GM12864 (cell line): ENCODE results near the gene TBC1D22A.

Experiments
- DNase-seq: peaks from one replicate; pipeline ENCODE4 v3.0.0-alpha.2; 2011; ENCODE audit warnings: low read depth
- H3K4me3 ChIP-seq: 2 replicates; pipeline ENCODE4 v1.5.1; 2011; ENCODE audit warnings: mild to moderate bottlenecking, low read depth, low read length, control low read depth
- CTCF ChIP-seq: IDR thresholded peaks from 2 replicates; pipeline ENCODE4 v1.5.1; 2011; ENCODE audit warnings: low read depth, mild to moderate bottlenecking, moderate library complexity, low read length, control low read depth, inconsistent platforms; ENCODE audit errors: missing control alignments

TBC1D22A gene

GRCh38 chr22:47156352-47157092 lies 394.1 kb downstream of the TBC1D22A start:
- TF ChIP-seq CTCF = no peak
- H3K4me3 ChIP-seq = no peak overlapping the region
- no peak for DNase-seq

GRCh38 chr22:47157093-47157420 lies 394.6 kb downstream of the TBC1D22A start:
- H3K4me3 ChIP-seq = no peak overlapping the region
- no peak for DNase-seq
- no peak for TF ChIP-seq CTCF

GRCh38 chr22:47157486-47158270 lies 395.2 kb downstream of the TBC1D22A start:
- no peak overlapping the region for H3K4me3 ChIP-seq
- DNase-seq = no peak
- no peak for TF ChIP-seq CTCF

GRCh38 chr22:47158457-47158856 lies 396.0 kb downstream of the TBC1D22A start:
- no peak for DNase-seq
- H3K4me3 ChIP-seq = no peak overlapping the region
- no peak for TF ChIP-seq CTCF

- H3K4me3 ChIP-seq = no peak overlapping the region
- TF ChIP-seq CTCF = no peak
- DNase-seq = no peak
Measured at GRCh38 chr22:47159592-47159991, 397.1 kb downstream of the TBC1D22A start.

- TF ChIP-seq CTCF = no peak
- no peak overlapping the region for H3K4me3 ChIP-seq
Measured at GRCh38 chr22:47160141-47160541, 397.7 kb downstream of the TBC1D22A start.

More at GRCh38 chr22:47160141-47160541, 397.7 kb downstream of the TBC1D22A start:
- no peak for DNase-seq
